Endometrial microvascular endothelial cells (primary cell): ENCODE measurements around the gene NRXN2. TPM values are rescaled to one million over a fixed set of nuclear protein-coding genes. Genes with fewer than 3 reads are reported as not detected.
"Not testable (repeated sequence)": the region's sequence is repeated elsewhere in the genome, so short reads cannot be mapped to it uniquely, and the experiment has no call there.

ENCODE experiments used
- in situ Hi-C: cut with HindIII; loops from 2 replicates; pipeline ENCODE4 v1.10.0; 2017; ENCODE audit warnings: low sequenced_read_pairs, low pct_unique_long_range_greater_than_20kb; ENCODE audit errors: inconsistent ontology term
- total RNA-seq: library from RNA; depleted of rRNA; stranded (reverse); fragments of >200 nt; gene quantifications from one replicate; pipeline ENCODE4 v1.2.3, GENCODE V29; 2015; ENCODE audit errors: inconsistent ontology term

Gene NRXN2
- total RNA-seq, 1 donor from 2014 or later: not detected

DNA sequence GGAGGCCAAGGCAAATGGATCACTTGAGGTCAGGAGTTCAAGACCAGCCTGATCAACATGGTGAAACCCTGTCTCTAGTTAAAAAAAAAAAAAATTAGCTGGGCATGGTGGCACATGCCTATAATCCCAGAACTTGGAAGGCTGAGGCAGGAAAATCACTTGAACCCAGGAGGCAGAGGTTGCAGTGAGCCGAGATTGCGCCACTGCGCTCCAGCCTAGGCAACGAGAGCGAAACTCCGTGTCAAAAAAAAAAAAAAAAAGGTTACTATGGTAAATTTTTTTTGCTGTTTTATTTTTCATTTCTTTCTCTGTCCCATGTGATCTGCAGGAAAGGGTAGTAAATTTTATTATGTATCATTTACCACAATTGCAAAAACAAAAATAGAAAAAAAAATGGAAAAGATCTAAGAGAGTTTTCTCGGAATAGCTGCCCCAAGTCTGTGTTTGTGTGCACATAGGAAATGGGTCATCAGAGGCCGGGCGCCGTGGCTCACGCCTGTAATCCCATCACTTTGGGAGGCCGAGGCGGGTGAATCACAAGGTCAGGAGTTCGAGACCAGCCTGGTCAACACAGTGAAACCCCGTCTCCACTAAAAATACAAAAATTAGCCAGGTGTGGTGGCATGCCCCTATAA, 58.6 kb downstream of the NRXN2 start:
- in situ Hi-C loops: not testable (repeated sequence)

DNA sequence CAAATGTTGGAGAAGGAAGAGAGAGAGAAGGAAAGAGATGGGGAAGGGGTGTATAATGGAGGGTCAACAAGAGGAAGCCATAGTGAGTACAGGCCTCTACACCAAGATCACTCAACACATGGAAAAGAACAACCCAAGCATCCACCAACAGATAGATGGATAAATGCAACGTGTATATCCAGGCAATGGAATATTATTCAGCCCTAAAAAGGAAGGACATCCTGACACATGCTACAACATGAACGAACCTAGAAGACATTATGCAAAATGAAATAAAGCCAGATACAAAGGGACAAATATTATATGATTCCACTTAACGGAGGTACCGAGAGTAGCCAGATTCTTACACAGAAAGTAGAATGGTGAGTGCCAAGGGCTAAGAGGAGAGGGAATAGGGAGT, 59.3 kb downstream of the NRXN2 start:
- in situ Hi-C loops: no loop called here

DNA sequence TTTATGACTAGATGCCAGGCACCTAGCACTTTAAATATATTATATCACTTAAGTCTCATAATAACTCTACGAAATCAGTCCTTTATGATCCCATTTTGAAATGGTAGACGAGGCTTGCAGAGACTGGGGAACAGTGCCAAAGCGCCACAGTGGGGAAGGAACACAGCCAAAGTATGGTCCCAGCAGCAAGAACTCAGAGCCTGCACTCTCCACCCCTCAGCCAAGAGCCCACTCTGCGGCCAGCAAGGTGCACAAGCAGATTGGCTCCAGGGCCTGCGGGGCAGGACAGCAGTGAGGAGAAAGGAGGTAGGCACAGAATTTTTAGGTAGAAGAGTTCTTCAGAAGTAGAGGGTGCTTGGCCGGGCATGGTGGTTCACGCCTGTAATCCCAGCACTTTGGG, 61.4 kb downstream of the NRXN2 start:
- in situ Hi-C loops: no loop called here

DNA sequence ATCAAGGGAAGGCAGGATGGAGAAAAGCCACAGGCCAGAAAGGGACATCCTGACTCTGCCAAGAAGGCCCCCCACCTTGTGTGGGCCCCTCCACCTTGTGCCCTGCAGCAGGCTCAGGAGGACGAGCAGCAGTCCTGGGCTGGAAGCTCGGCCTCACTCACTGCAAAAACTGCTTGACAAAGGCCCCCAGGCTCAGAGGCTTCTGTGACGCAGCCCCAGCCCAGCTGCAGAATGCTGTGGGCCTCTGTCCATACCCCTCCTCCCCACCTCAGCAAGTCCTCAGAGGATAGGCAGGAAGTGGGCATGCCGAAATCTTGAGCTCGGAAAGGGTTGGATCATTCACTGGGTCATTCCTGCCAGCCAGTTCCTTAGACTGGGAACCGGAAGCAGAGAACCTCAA, 61.9 kb downstream of the NRXN2 start:
- in situ Hi-C loops: no loop called here

DNA sequence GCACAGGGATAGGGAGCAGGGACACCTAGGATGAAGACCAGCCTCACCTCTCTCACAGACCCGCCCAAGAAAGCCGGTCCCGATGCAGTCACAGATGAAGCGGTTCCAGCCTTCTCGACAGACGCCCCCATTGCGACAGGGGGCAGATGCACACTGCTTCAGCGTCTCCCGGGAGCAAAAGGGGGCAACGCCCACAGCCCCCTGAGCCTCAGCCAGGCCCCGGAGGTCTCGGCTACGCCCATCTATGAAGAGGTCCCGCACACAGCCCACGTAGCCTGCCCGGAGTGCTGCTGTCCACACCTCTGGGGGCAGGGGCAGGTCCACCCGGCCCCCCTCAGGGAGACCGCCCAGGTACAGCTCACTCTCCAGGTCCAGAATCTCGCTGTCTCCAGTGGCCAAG, 62.3 kb downstream of the NRXN2 start:
- in situ Hi-C loops: no loop called here

DNA sequence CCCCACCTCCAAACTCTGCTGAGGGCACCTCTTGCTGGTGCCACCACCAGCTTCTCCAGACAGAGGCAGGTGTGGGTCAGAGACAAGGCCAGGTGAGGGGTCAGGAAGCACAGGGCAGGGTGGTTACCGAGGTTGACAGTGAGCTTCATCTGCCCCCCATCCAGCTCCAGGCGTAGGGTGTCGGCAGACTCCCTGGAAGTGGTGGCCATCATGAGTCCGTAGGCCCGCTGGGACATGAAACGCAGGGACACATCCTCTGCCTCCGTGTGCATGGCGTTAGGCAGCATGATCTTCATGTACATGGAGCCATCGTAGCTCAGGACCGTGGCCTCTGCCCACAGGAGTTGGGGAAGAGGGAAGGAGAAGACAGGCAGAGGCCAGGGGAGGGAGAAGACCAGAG, 62.8 kb downstream of the NRXN2 start:
- in situ Hi-C loops: no loop called here

DNA sequence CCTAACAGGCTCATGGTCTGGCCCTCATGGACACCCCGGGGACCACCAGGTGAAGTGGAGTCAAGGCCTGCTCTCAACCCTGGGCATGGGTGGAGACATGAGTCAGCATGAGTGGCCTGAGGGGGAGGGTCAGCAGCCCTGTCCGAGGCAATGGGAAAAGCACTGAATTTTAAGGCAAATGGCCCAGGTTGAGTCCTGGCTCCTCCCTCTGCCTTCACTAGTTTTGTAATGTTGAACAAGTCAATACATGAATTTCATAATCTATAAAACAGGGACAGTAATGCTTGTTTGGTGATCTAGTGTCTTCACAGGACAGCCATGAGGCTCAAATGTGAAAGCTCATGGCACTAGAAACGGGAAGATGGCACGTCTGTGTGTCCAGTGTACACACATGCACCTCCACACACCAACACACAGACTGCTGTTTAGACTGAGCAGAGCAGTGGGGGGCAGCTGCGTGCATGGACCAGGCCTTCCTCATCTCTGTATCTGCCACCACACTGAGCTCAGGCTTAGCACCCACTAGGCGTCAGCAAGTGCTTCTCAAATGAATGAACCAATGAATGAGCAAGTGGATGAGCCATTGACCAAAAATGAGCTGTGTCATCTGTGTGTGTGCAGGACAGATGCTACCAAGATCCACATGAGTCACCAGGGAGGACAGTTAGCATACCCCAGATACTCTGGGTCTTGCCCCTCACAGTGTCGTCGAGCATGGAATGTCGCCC, 63.4 kb downstream of the NRXN2 start:
- in situ Hi-C loops: no loop called here

DNA sequence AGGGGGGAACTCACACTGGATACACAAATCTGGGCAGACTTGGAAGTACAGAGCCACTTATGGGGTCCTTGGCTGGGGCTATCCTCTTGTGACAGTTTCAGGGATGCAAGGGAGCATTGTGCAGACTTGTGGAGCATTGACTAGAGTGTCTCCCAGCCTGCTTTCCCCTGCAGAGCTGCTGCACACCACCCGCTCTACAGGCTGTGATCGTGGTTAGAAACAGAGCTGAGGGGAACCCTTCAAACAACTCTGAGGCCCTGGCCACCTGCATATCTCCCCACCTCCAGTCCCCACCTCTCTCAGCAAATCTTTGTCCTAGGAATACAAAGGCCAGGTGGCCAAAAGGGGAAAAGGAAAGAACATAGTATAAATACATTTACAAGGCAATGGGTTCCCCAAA, 64.7 kb downstream of the NRXN2 start:
- in situ Hi-C loops: no loop called here

DNA sequence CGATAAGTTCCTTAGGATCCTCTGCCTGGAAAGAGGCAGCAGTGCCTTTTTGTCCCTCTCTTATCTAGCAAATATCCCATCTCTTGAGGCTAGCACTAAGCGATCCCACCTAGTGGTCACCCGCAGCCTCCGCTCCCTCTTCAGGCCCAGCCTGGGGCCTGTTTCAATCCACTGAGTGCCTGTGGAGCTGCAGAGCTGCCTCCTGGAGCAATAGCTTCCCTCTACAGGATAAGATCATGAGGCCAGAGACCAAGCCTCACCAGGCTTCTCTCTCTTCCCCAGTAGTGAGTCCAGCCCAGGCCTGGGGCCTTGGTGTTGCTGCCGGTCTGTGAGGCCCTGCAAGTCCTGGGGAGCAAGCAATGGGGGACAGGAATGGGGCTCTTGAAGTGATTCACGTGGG, 66.1 kb downstream of the NRXN2 start:
- in situ Hi-C loops: no loop called here

DNA sequence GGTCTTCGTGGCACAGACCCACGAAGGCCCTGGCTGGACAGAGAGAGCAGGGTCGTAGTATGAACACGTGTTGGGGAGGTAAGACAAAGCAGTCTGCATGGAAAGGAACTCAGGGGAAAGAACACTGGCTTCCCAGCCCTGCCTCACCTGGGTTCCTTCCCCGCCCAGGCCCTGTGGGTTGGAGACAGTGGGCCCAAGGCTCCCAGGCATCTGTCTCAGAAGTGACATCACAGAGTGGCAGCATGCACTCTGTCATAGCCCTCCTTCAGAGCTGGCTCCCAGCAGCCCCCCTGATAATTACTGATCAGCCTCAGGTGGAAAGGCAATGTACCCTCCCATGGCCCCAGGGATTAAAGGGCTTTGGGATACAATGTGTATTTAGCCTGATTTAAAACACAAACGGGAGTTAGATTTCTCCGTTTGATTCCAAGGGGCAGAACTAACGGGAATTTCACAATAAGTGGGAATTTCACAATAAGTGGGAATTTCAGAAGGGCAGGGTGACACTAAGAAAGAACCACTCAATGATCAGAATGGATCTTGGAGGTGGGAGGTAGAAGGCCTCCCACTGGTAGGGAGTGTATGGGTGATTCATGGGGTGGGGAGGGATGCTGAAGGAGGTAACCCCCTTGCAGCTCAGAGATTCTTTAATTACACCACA, 66.9 kb downstream of the NRXN2 start:
- in situ Hi-C loops: no loop called here

DNA sequence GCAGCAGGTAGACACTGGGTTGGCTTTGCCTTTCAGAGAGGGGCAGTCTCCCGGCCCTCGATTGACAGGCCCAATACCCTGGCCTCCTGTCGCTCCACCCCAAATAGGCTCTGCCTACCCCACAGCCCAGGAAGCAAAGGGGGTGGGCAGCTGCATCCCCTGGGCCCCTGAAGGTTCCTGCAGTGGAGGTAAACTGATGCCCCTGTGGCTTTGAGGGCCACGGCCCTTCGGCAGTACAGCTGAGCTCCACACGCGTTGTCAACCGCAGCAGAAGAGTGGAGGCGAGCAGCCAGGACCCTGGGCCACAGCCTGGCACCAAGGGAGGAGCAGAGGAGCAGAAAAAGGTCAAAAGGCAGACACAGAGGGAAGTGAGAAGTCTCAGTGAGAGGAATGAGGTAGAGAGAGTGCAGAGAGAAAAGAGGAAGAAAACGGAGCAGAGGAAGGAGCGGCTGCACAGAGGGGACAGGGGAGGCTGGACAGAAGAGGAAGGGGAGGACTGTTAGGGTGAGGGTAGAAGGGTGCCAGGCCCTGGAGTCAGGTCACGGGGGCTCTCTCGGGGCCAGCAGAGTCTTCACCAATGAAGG, 67.9 kb downstream of the NRXN2 start:
- in situ Hi-C loops: no loop called here

DNA sequence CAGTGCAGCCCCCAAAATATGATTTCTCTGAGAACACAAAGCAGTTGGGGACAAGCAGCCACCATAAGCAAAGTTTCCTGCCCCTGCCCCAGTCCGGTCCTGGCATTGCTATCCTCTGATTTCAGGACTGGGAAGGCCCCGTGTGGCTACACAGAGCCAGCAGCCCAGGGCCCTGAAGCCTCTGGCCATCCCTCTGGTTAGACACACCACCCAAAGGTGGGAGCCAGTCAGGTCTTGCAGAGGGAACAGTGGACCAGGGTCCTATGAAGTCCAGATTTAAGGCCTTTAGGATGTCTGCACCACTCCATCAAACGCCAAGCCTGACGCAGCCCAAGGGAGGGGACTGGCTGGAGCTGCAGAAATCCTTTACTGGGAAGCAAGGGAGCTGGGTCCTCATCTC, 68.6 kb downstream of the NRXN2 start:
- in situ Hi-C loops: no loop called here

DNA sequence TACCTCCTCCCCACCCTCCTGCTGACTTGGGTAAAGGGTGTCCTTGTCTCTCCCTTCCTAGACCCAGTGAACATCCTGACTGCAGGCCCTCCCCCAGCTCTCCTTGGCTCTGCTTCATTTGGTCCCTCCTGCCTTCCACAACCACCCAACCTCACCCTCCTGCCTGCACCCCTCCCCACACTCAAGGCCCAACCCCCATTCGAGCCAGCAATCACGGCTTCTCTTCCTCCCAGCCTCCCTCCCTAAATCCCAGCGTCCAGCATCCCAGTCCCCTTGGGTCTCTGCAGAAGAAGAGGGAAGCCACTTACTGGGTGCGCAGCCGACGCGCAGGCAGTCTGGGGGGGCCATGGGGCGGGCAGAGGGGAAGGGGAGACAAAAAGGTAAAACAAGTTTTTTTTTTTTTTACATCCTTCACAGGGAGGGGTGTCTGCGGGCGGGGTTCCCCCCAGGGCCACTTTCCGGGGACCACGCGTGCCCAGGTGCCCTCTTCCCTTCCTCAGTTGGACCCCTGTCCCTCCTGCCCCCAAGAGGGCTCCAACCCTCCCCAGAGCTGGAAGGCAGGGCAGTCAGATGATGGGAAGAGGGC, 69.5 kb downstream of the NRXN2 start:
- in situ Hi-C loops: no loop called here

DNA sequence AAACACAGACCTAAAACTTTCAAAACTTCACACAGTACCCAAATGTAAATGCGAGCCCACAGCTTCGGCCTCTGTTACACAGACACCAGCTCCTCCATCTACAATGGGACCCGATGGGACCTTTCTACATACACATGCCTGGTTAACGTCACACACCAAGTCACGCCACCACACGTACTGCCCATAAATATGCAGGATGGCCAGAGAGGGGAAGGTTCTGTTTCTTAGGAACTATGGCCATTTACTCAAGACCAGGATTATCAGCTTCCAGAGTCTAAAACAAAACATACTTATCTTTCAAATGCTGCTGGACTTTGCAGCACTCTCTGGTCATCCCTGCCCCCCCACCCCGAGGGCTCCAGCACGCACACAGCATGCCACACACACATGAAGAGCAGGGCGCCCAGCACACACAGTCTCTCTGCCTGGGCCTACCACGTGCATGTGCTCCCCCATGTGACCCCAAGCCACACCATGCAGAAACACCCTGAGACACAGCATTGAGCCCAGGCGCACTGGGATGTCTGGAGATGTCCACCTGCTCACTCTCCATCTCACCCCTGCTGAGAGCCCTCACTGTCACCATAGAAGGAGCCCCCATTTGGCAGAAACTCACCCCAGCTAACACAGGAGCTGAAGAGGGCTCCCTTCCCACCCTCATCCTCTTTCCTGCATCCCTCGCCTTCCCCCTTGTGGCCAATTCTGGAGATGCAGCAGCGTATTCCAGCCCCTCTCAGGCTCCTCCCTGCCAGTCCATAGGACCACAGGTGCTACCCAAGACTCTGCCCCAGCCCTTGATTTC, 70.2 kb downstream of the NRXN2 start:
- in situ Hi-C loops: no loop called here

DNA sequence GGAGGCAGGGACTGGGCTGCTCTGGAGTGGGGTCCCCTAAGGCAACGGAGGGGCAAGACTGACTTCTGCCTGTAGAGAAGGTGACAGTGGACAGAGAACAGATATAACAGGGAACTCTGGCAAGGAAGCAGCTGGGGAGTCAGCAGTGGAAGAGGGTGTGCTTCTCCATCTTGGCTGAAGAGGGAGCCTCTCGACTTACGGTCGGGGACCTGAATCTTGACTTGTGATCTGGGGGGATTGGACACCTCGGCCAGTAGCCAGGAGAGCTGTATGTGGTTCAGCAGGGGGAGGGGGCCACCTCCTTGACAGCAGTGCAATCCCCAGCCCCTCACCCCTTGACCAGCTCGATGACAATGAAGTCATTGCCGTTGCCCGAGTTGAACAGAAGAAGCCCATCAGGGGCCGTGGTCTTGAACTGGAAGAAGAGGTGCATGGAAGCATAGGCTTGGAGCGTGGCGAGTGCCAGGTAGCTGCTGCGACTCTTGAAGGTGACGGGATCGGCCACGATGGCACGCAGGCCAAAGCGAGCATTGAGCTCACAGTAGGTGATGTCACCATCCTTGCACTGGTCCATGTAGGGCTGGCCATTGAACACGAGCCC, 72.0 kb downstream of the NRXN2 start:
- in situ Hi-C loops: no loop called here

DNA sequence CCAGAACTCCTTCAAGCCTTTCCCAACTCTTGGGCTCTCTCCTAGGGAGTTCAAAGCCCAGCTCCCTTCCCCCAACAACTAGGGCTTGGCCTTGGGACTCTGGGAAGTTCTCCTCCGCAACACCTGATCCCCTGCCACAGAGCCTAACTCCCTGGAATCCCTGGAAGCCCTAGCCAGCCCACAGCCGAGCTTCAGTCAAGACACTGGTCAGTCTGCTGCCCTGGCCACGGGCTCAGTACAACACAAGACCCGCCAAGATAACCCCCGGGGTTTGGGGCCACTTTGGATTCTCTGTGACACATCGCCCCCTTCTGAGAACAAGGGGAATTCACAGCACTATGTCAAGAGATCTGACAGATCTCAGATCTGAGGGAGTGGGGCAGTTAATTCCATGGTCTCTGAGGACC, 73.7 kb downstream of the NRXN2 start:
- in situ Hi-C loops: no loop called here

DNA sequence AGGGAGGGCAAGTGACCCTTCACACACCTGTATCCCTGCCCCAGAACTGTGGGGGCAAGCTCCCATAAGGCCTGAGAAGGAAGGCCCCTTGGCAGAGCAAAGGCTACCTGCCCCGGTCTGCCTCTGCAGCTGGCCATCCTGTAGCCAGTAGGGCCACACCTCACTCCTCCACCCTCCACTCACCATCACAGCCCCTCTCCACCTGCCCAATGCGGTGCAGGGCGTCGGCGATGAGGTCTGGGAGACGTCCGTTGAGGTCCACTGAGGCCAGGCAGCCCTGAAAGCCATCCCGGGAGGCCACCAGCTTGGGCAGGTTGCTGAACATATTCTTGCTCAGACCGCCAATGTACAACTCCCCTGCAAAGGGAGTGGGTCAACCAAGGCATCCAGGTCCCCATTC, 74.4 kb downstream of the NRXN2 start:
- in situ Hi-C loops: no loop called here

DNA sequence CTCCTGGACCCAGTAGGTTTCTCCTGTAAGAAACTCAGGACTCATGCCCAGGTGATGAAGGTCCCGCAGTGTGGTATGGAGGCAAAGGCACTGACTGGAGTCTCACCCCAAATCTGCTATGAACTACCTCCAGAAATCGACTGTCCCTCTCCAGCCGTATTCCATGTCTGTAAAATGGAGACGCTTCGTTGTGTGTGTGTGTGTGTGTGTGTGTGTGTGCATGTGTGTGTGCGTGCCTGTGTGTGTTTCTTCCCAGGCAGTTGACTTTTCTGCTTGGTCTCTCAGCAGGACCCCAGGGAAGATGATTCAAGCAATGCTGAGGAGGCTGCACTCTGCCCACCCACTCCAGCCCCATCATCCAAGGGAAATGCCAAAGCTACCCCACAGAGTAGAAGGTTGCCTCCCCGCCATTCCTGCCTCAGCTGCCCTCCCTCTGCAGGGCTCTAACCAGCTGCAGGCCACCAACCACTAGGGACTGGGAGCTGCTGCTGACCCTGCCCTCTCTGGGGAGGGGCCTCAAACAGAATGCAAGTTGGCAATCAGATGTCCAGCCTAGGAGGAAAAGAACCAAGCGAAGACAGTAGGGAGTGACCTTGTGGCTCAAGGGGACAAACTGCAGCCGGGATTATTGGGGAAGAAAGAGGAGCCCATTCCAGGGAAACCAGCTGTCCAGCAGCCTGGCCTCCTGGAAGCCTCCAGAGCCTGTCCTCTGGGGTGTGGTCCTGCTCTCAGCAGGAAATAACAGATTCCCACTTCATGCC, 75.8 kb downstream of the NRXN2 start:
- in situ Hi-C loops: no loop called here
